Measurements from ENCODE around the gene GP1BA. TPM values are rescaled to one million over a fixed set of nuclear protein-coding genes. Genes with fewer than 3 reads are reported as not detected.

GP1BA gene
- total RNA-seq, 1 donor from 2014 or later: 0.55 TPM

GRCh38 chr17:4939796-4940554 lies 7.9 kb downstream of the GP1BA start, which contains the start of the genes RNF167 and SLC25A11:
Gene RNF167 (plus strand): TSS chr17:4940268. CDS start chr17:4940910, 642 bp downstream.
Gene SLC25A11 (minus strand): TSS chr17:4940046. CDS start chr17:4939910, 136 bp downstream.
- H3K9me3 ChIP-seq: no peaks in the 10 kb centered on the region
- DNase-seq (peak; percentile 97), ATAC-seq (peak; percentile 95)
- H3K4me1 ChIP-seq: peaks cover 50% of the 10 kb centered on the region
- intact Hi-C loops (cut with DNase I): no loop called here
- H3K4me3 ChIP-seq: peak within 1 kb of the TSS; percentile 98
- H3K36me3 ChIP-seq: peaks cover 43% of the 10 kb centered on the region
- TF ChIP-seq, protein P1, sequence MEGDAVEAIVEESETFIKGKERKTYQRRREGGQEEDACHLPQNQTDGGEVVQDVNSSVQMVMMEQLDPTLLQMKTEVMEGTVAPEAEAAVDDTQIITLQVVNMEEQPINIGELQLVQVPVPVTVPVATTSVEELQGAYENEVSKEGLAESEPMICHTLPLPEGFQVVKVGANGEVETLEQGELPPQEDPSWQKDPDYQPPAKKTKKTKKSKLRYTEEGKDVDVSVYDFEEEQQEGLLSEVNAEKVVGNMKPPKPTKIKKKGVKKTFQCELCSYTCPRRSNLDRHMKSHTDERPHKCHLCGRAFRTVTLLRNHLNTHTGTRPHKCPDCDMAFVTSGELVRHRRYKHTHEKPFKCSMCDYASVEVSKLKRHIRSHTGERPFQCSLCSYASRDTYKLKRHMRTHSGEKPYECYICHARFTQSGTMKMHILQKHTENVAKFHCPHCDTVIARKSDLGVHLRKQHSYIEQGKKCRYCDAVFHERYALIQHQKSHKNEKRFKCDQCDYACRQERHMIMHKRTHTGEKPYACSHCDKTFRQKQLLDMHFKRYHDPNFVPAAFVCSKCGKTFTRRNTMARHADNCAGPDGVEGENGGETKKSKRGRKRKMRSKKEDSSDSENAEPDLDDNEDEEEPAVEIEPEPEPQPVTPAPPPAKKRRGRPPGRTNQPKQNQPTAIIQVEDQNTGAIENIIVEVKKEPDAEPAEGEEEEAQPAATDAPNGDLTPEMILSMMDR (IDR thresholded peaks at IDR 0.05): no peak
- peak within 1 kb of the TSS; percentile 91 for H3K27ac ChIP-seq
- no peaks in the 10 kb centered on the region for H3K27me3 ChIP-seq

GRCh38 chr17:4940555-4941318 lies 8.7 kb downstream of the GP1BA start:
- peak overlapping the region; percentile 98 for H3K4me3 ChIP-seq
- peak; percentile 59 for ATAC-seq
- H3K27ac ChIP-seq: peak overlapping the region; percentile 91
- intact Hi-C loops (cut with DNase I): no loop called here
- TF ChIP-seq, protein P1 (IDR thresholded peaks at IDR 0.05): no peak
- DNase-seq: peak; percentile 68
- peaks cover 57% of the 10 kb centered on the region for H3K4me1 ChIP-seq
- H3K27me3 ChIP-seq: no peaks in the 10 kb centered on the region
- peaks cover 51% of the 10 kb centered on the region for H3K36me3 ChIP-seq
- H3K9me3 ChIP-seq: no peaks in the 10 kb centered on the region

DNA sequence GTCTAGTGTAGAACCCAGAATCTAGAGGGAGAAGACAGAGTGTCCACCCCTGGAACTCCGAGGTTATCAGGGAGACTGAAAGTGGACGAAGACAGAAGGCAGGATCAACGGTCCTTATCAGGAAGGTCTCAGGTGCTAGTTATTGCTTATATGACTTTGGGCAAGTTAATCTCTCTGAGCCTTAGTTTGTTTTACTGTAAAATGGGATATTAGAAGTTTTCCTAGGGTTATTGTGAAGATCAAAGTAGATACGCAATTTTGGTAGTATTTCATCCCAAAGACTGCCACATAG lies 9.2 kb downstream of the GP1BA start:
- peaks cover 62% of the 10 kb centered on the region for H3K4me1 ChIP-seq

DNA sequence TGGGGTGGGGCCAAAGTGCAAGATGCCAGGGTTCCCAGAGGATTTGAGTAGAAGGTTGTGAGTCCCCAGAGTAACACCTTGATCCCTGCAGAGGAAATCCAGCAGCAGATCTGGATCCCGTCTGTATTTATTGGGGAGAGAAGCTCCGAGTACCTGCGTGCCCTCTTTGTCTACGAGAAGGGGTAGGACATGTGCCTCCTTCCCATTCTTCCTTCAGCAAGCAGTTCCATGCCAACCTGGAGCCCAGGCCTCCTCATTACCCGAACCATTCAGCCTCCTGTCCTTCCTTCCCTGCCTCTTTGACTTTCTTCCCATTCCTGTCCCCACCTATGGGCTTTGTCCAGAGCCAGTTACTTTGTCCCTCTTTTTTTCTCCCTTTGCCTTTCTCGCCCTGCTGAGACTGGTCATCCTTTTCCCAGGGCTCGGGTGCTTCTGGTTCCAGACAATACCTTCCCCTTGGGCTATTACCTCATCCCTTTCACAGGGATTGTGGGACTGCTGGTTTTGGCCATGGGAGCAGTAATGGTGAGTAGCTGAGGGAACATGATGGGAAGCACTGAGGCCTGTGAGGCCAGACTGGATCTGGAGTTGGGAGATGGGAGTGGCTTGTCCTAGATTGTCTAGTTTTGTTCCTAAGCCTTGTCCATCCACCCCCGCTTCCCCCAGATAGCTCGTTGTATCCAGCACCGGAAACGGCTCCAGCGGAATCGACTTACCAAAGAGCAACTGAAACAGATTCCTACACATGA lies 10.9 kb downstream of the GP1BA start:
- no peak for DNase-seq
- Histone ChIP-seq H3K27me3 (no peaks in the 10 kb centered on the region), H3K4me3 (no peak overlapping the region), H3K4me1 (peaks cover 70% of the 10 kb centered on the region), H3K27ac (no peak overlapping the region), H3K9me3 (no peaks in the 10 kb centered on the region), H3K36me3 (peaks cover 53% of the 10 kb centered on the region)
- intact Hi-C loops (cut with DNase I): no loop called here
- no peak for ATAC-seq
- TF ChIP-seq, protein P1 (IDR thresholded peaks at IDR 0.05): no peak

More for the DNA sequence above, 9.2 kb downstream of the GP1BA start:
- H3K36me3 ChIP-seq: peaks cover 56% of the 10 kb centered on the region
- no peak for ATAC-seq
- TF ChIP-seq, protein P1 (IDR thresholded peaks at IDR 0.05): no peak
- H3K9me3 ChIP-seq: no peaks in the 10 kb centered on the region
- DNase-seq: no peak
- peak overlapping the region; percentile 91 for H3K27ac ChIP-seq
- H3K4me3 ChIP-seq: peak overlapping the region; percentile 98
- H3K27me3 ChIP-seq: no peaks in the 10 kb centered on the region
- intact Hi-C loops (cut with DNase I): no loop called here

DNA sequence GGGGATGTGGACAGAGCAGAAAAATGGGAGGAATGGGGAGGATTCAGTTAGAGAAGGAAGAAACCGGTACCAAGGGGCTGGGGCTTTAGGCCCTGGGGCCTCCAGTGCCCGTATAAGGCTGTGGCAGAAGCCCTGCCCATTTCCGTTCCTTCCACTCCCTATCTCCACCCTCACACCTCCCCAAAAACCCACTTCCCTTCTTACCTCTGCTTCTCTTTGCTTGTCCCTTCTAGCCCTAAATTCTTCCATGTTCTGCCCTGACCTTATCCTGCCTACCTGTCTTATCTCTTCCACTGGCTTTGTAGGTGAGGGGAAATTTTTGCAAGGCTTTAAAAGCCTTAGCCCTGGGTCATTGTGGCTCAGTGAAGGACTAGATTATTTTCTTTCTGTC lies 12.1 kb downstream of the GP1BA start:
- no peak for DNase-seq

More for the DNA sequence above, 12.1 kb downstream of the GP1BA start:
- intact Hi-C loops (cut with DNase I): no loop called here
- Histone ChIP-seq H3K27me3 (no peaks in the 10 kb centered on the region), H3K4me3 (peak overlapping the region; percentile 25), H3K9me3 (no peaks in the 10 kb centered on the region), H3K4me1 (peaks cover 60% of the 10 kb centered on the region), H3K27ac (peak overlapping the region; percentile 97), H3K36me3 (peaks cover 49% of the 10 kb centered on the region)
- TF ChIP-seq, protein P1 (IDR thresholded peaks at IDR 0.05): no peak
- ATAC-seq: no peak

Measured in upper lobe of right lung (tissue), 1 donor.